ENCODE measurements around the gene NOL6. TPM values are rescaled to one million over a fixed set of nuclear protein-coding genes. Genes with fewer than 3 reads are reported as not detected.

The NOL6 gene
- total and polyA plus RNA-seq, 2 of the 8 experiments (the other 6 are each of a cell fraction or from before 2014, with no cell fraction given) = 44.0 to 55.0 TPM

GRCh38 chr9:33433871-33434270 is 39.9 kb downstream of the NOL6 start (continued):
- TF ChIP-seq, protein P1, sequence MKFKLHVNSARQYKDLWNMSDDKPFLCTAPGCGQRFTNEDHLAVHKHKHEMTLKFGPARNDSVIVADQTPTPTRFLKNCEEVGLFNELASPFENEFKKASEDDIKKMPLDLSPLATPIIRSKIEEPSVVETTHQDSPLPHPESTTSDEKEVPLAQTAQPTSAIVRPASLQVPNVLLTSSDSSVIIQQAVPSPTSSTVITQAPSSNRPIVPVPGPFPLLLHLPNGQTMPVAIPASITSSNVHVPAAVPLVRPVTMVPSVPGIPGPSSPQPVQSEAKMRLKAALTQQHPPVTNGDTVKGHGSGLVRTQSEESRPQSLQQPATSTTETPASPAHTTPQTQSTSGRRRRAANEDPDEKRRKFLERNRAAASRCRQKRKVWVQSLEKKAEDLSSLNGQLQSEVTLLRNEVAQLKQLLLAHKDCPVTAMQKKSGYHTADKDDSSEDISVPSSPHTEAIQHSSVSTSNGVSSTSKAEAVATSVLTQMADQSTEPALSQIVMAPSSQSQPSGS (IDR thresholded peaks at IDR 0.05; ENCODE audit: low read length) = no peak
- TF ChIP-seq FOSL1 (IDR thresholded peaks at IDR 0.05; ENCODE audit: insufficient read depth, low read depth, low read length) (no peak), CTBP2 (IDR thresholded peaks at IDR 0.05; ENCODE audit: borderline replicate concordance, insufficient read depth, insufficient read length, low read length) (no peak)
